K562 (cell line): ENCODE results near the gene ZNF692. TPM values are rescaled to one million over a fixed set of nuclear protein-coding genes. Genes with fewer than 3 reads are reported as not detected.

Experiments used
- ADNP ChIP-seq: fragments of 200-800 bp; sonication (Bioruptor generic); IDR thresholded peaks from 2 replicates; pipeline ENCODE4 v1.6.1; 2016; ENCODE audit warnings: missing genetic modification characterization, missing compliant biosample characterization
- BMI1 ChIP-seq: fragments of 150-350 bp; IDR thresholded peaks from 2 replicates; pipeline ENCODE4 v1.6.1; 2014; ENCODE audit warnings: low read length
- DLX4 ChIP-seq: fragments of 250-450 bp; sonication (Bioruptor Pico); IDR thresholded peaks from 2 replicates; pipeline ENCODE4 v1.6.1; 2021; ENCODE audit warnings: mild to moderate bottlenecking
- EWSR1 ChIP-seq: fragments of 450-650 bp; IDR thresholded peaks from 2 replicates; pipeline ENCODE4 v1.6.1; 2018; ENCODE audit warnings: borderline replicate concordance, mild to moderate bottlenecking, low read depth, moderate library complexity; ENCODE audit not compliant: partially characterized antibody
- GABPB1 ChIP-seq: sonication (generic); formaldehyde crosslinking; IDR thresholded peaks from 2 replicates; pipeline ENCODE4 v1.8.0; 2022; ENCODE audit warnings: mild to moderate bottlenecking, missing genetic modification reagents
- HMG20A ChIP-seq: fragments of 450-650 bp; formaldehyde crosslinking; conservative IDR thresholded peaks from 2 replicates; pipeline ENCODE4 v1.4.0; 2020; ENCODE audit warnings: mild to moderate bottlenecking, mixed read lengths
- HNRNPL ChIP-seq: fragments of 200-400 bp; formaldehyde crosslinking; IDR thresholded peaks from 2 replicates; pipeline ENCODE4 v1.6.1; 2017; ENCODE audit warnings: low read depth, mild to moderate bottlenecking, low read length
- KLF13 ChIP-seq: fragments of 450-650 bp; IDR thresholded peaks from 2 replicates; pipeline ENCODE4 v1.6.1; 2016; ENCODE audit warnings: missing genetic modification characterization, low read depth, mild to moderate bottlenecking, missing compliant biosample characterization, moderate library complexity, borderline replicate concordance
- MCM2 ChIP-seq: fragments of 450-650 bp; IDR thresholded peaks from 2 replicates; pipeline ENCODE4 v1.6.1; 2017; ENCODE audit warnings: low read depth, mild to moderate bottlenecking
- MLLT1 ChIP-seq, 2 experiments: fragments of 450-650 bp; IDR thresholded peaks; 2 replicates each; pipeline ENCODE4 v1.6.1; 2016
- MTA1 ChIP-seq: fragments of 450-650 bp; IDR thresholded peaks from 2 replicates; pipeline ENCODE4 v1.6.1; 2017; ENCODE audit warnings: borderline replicate concordance
- NCOR1 ChIP-seq: fragments of 450-650 bp; IDR thresholded peaks from 2 replicates; pipeline ENCODE4 v1.6.1; 2016; ENCODE audit warnings: mild to moderate bottlenecking, moderate library complexity
- NELFE ChIP-seq: IDR thresholded peaks from 2 replicates; pipeline ENCODE4 v1.6.1; 2011; ENCODE audit warnings: mild to moderate bottlenecking; ENCODE audit not compliant: insufficient read depth, insufficient read length
- NFIX ChIP-seq: fragments of 250-450 bp; sonication (Bioruptor Pico); IDR thresholded peaks from 2 replicates; pipeline ENCODE4 v1.4.0; 2020; ENCODE audit warnings: low read depth, mild to moderate bottlenecking, moderate library complexity
- NR0B1 ChIP-seq: fragments of 450-650 bp; IDR thresholded peaks from one replicate; pipeline ENCODE4 v1.6.1; 2018; ENCODE audit warnings: mild to moderate bottlenecking, moderate library complexity; ENCODE audit not compliant: partially characterized antibody
- RAD21 ChIP-seq, 2 experiments: fragments of 250-450 bp in 1 of 2; fragments of 450-650 bp in 1 of 2; sonication (Bioruptor Pico) in 1 of 2; formaldehyde crosslinking in 1 of 2; IDR thresholded peaks in 1 of 2; conservative IDR thresholded peaks in 1 of 2; 2 replicates each; pipeline versions ENCODE4 v1.4.0 to v1.8.0; 2020 to 2022; ENCODE audit warnings: mild to moderate bottlenecking in 2 of 2, moderate library complexity in 1 of 2
- RBM22 ChIP-seq: fragments of 200-400 bp; formaldehyde crosslinking; IDR thresholded peaks from 2 replicates; pipeline ENCODE4 v1.6.1; 2018; ENCODE audit warnings: low read length, low read depth; ENCODE audit not compliant: poor library complexity, severe bottlenecking
- SIX5 ChIP-seq, 2 experiments: IDR thresholded peaks; 2 replicates each; pipeline ENCODE4 v1.6.1; 2011; ENCODE audit warnings: low read length in 2 of 2, borderline replicate concordance in 1 of 2, low read depth in 1 of 2, mild to moderate bottlenecking in 1 of 2, moderate library complexity in 1 of 2; ENCODE audit not compliant: insufficient read depth in 1 of 2
- SP1 ChIP-seq: sonication (generic); formaldehyde crosslinking; IDR thresholded peaks from 2 replicates; pipeline ENCODE4 v1.8.1; 2022; ENCODE audit warnings: mild to moderate bottlenecking, missing genetic modification reagents
- TARDBP ChIP-seq: fragments of 450-650 bp; IDR thresholded peaks from 2 replicates; pipeline ENCODE4 v1.6.1; 2016
- USF2 ChIP-seq: sonication (generic); formaldehyde crosslinking; IDR thresholded peaks from 2 replicates; pipeline ENCODE4 v1.5.0; 2020; ENCODE audit warnings: missing genetic modification reagents
- WHSC1 ChIP-seq: IDR thresholded peaks from one replicate; pipeline ENCODE4 v1.6.1; 2012; ENCODE audit warnings: low read length, control low read depth, inconsistent platforms
- ZNF644 ChIP-seq: fragments of 200-800 bp; sonication (Bioruptor generic); IDR thresholded peaks from 2 replicates; pipeline ENCODE4 v1.6.1; 2016; ENCODE audit warnings: low read depth, missing genetic modification characterization, missing compliant biosample characterization
- ZNF76 ChIP-seq: fragments of 250-450 bp; sonication (Bioruptor Pico); IDR thresholded peaks from 2 replicates; pipeline ENCODE4 v1.4.0; 2020; ENCODE audit warnings: mild to moderate bottlenecking, moderate library complexity, borderline replicate concordance
- polyA plus RNA-seq, 8 experiments: library from polyadenylated mRNA; depleted of rRNA in 4 of 8; stranded (reverse) in 5 of 8; unstranded in 3 of 8; fragments of >200 nt; fragmentation: Nextera tagmentation in 2 of 8; fragmentation: Illumina TruSeq in 1 of 8; extraction: Ambion mirVana in 2 of 8; extraction: Trizol in 1 of 8; gene quantifications; 2 replicates each; pipeline versions ENCODE4 v1.2.1 to v1.2.3, GENCODE V29; 2011 to 2014; ENCODE audit warnings: inconsistent platforms in 1 of 8, missing spikeins in 1 of 8
- total RNA-seq, 7 experiments: library from RNA; depleted of rRNA in 6 of 7; stranded (reverse); fragments of >200 nt in 6 of 7; fragmentation: Illumina TruSeq in 2 of 7; extraction: Trizol in 2 of 7; gene quantifications; 2 replicates each; pipeline versions ENCODE4 v1.2.1 to v1.2.3, GENCODE V29; 2011 to 2021; ENCODE audit warnings: low replicate concordance in 1 of 7

The ZNF692 gene
- total and polyA plus RNA-seq, 9 of the 15 experiments (the other 6 are each of a cell fraction or from before 2014, with no cell fraction given) = 8.4 to 143 (median 55.9) TPM

GRCh38 chr1:248858891-248859889 is at the start of gene ZNF692 (continued):
- TF ChIP-seq USF2 = no peak
- no peak for TF ChIP-seq EWSR1
- no peak for TF ChIP-seq WHSC1
- no peak for TF ChIP-seq NFIX (CRISPR knock-in tag)
- TF ChIP-seq TARDBP = 0 out of 2 replicates have a peak, but pooled peaks have one; percentile 31
- no peak for TF ChIP-seq SIX5 (IDR thresholded peaks at IDR 0.05; ENCODE audit: borderline replicate concordance in 1 of 2, insufficient read depth in 1 of 2, low read depth in 1 of 2, low read length in 2 of 2)
- TF ChIP-seq GABPB1 (CRISPR knock-in tag) = peak; percentile 86
- TF ChIP-seq HMG20A (CRISPR knock-in tag) = no peak
- TF ChIP-seq MTA1 = peak; percentile 56; the same call in 1 of the 2 replicates
- no peak for TF ChIP-seq KLF13 (tag)
- no peak for TF ChIP-seq NCOR1
- peak in 1 of 2 experiments; percentile 73; a peak in 2 of 4 replicates for TF ChIP-seq MLLT1 (IDR thresholded peaks at IDR 0.05)
- TF ChIP-seq NELFE = no peak
- TF ChIP-seq ZNF76 (CRISPR knock-in tag) = no peak; the same call in 1 of the 2 replicates
- TF ChIP-seq HNRNPL = peak; percentile 64; the same call in 1 of the 2 replicates
- TF ChIP-seq RBM22 = peak; percentile 75
- no peak for TF ChIP-seq MCM2
- no peak for TF ChIP-seq SP1 (CRISPR knock-in tag)
- TF ChIP-seq NR0B1 = no peak
- no peak for TF ChIP-seq DLX4 (CRISPR knock-in tag)
- TF ChIP-seq ZNF644 (tag) = peak; percentile 83
- TF ChIP-seq BMI1 = no peak
- no peak for TF ChIP-seq ADNP (tag)
- TF ChIP-seq RAD21 (CRISPR knock-in tag; conservative IDR thresholded peaks at IDR 0.05 in 1 of 2, IDR thresholded peaks at IDR 0.05 in 1 of 2) = no peak
